ENCODE measurements around the gene PITX3. TPM values are rescaled to one million over a fixed set of nuclear protein-coding genes. Genes with fewer than 3 reads are reported as not detected.

PITX3 gene
- total RNA-seq, 1 experiment from 2014 or later: 0.81 TPM

DNA sequence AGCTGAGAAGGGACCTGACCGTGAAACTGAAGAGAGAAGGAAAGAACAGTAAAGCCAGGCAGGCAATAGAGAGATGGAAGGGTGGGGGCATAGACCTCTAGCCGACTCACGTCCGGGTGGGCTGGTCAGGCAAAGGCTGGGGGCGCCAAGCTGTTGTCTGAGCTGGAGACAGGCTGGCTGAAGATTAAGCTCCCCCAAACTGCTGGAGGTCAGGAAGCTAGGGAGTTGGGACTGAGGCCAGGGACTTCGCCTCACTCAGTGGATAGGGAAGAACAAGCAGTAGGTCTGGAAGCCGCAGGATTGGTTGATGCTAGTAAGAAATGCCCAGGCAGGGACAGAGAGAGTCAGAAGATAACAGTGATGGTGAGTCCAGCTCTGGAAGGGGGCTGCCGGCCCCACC is 5.3 kb downstream of the PITX3 start:
- ATAC-seq (no peak), DNase-seq (ENCODE audit: low spot score) (no peak)
- ChIA-PET POLR2A (no interaction called here), CTCF (interaction anchor here (1.0 to 18.9 kb wide), 4 partner anchors 9 to 113 kb away, joined by 3 to 906 read pairs (median 4); partner anchors contain the start of genes ELOVL3 and GBF1)
- H3K27ac Mint-ChIP-seq: no peak overlapping the region
- H3K27me3 Mint-ChIP-seq (ENCODE audit: low read depth): peaks cover 98% of the 10 kb centered on the region
- H3K4me1 Mint-ChIP-seq: peaks cover 6% of the 10 kb centered on the region
- TF ChIP-seq, protein P1, sequence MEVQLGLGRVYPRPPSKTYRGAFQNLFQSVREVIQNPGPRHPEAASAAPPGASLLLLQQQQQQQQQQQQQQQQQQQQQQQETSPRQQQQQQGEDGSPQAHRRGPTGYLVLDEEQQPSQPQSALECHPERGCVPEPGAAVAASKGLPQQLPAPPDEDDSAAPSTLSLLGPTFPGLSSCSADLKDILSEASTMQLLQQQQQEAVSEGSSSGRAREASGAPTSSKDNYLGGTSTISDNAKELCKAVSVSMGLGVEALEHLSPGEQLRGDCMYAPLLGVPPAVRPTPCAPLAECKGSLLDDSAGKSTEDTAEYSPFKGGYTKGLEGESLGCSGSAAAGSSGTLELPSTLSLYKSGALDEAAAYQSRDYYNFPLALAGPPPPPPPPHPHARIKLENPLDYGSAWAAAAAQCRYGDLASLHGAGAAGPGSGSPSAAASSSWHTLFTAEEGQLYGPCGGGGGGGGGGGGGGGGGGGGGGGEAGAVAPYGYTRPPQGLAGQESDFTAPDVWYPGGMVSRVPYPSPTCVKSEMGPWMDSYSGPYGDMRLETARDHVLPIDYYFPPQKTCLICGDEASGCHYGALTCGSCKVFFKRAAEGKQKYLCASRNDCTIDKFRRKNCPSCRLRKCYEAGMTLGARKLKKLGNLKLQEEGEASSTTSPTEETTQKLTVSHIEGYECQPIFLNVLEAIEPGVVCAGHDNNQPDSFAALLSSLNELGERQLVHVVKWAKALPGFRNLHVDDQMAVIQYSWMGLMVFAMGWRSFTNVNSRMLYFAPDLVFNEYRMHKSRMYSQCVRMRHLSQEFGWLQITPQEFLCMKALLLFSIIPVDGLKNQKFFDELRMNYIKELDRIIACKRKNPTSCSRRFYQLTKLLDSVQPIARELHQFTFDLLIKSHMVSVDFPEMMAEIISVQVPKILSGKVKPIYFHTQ (CRISPR knock-in tag; IDR thresholded peaks at IDR 0.05): no peak
- no peak for TF ChIP-seq ATF2 (CRISPR knock-in tag; IDR thresholded peaks at IDR 0.05; ENCODE audit: borderline replicate concordance, low read depth)
- no peak for TF ChIP-seq NR2C2 (CRISPR knock-in tag; IDR thresholded peaks at IDR 0.05)
- TF ChIP-seq ZNF396 (CRISPR knock-in tag; IDR thresholded peaks at IDR 0.05; ENCODE audit: borderline replicate concordance): no peak
- no peak for TF ChIP-seq NR1H2 (CRISPR knock-in tag; IDR thresholded peaks at IDR 0.05)
- no peak for TF ChIP-seq NFATC4 (CRISPR knock-in tag; IDR thresholded peaks at IDR 0.05)
- TF ChIP-seq ZNF423 (CRISPR knock-in tag; IDR thresholded peaks at IDR 0.05): no peak
- TF ChIP-seq NFE2L1 (CRISPR knock-in tag; IDR thresholded peaks at IDR 0.05): no peak
- no peaks in the 10 kb centered on the region for H3K36me3 Mint-ChIP-seq
- H3K4me3 Mint-ChIP-seq: no peak overlapping the region
- no peaks in the 10 kb centered on the region for H3K9me3 Mint-ChIP-seq

GRCh38 chr10:102235598-102235920 is 5.8 kb downstream of the PITX3 start:
- DNase-seq (ENCODE audit: low spot score): no peak
- CTCF ChIA-PET: interaction anchor here (1.0 to 18.9 kb wide), 6 partner anchors 9 to 164 kb away, joined by 3 to 906 read pairs (median 4); partner anchors contain the start of genes ELOVL3 and GBF1
- ATAC-seq: no peak
- peaks cover 98% of the 10 kb centered on the region for H3K27me3 Mint-ChIP-seq (ENCODE audit: low read depth)
- no peaks in the 10 kb centered on the region for H3K9me3 Mint-ChIP-seq
- H3K4me3 Mint-ChIP-seq: no peak overlapping the region
- H3K4me1 Mint-ChIP-seq: peaks cover 4% of the 10 kb centered on the region
- no peak overlapping the region for H3K27ac Mint-ChIP-seq
- POLR2A ChIA-PET: no interaction called here
- no peaks in the 10 kb centered on the region for H3K36me3 Mint-ChIP-seq
- TF ChIP-seq JAZF1 (CRISPR knock-in tag; IDR thresholded peaks at IDR 0.05) (no peak), ZNF423 (CRISPR knock-in tag; IDR thresholded peaks at IDR 0.05) (no peak), FOXK1 (CRISPR knock-in tag; IDR thresholded peaks at IDR 0.05) (no peak), GTF2I (CRISPR knock-in tag; conservative IDR thresholded peaks at IDR 0.05) (no peak), ESRRA (CRISPR knock-in tag; IDR thresholded peaks at IDR 0.05; ENCODE audit: borderline replicate concordance) (no peak), ZNF317 (CRISPR knock-in tag; IDR thresholded peaks at IDR 0.05; ENCODE audit: borderline replicate concordance, low read depth) (no peak), ZSCAN18 (CRISPR knock-in tag; IDR thresholded peaks at IDR 0.05) (no peak), TCF7 (CRISPR knock-in tag; IDR thresholded peaks at IDR 0.05; ENCODE audit: low read depth) (no peak), FOXJ3 (CRISPR knock-in tag; IDR thresholded peaks at IDR 0.05; ENCODE audit: borderline replicate concordance) (no peak), NR2C2 (CRISPR knock-in tag; IDR thresholded peaks at IDR 0.05) (no peak)
- TF ChIP-seq, protein P2, sequence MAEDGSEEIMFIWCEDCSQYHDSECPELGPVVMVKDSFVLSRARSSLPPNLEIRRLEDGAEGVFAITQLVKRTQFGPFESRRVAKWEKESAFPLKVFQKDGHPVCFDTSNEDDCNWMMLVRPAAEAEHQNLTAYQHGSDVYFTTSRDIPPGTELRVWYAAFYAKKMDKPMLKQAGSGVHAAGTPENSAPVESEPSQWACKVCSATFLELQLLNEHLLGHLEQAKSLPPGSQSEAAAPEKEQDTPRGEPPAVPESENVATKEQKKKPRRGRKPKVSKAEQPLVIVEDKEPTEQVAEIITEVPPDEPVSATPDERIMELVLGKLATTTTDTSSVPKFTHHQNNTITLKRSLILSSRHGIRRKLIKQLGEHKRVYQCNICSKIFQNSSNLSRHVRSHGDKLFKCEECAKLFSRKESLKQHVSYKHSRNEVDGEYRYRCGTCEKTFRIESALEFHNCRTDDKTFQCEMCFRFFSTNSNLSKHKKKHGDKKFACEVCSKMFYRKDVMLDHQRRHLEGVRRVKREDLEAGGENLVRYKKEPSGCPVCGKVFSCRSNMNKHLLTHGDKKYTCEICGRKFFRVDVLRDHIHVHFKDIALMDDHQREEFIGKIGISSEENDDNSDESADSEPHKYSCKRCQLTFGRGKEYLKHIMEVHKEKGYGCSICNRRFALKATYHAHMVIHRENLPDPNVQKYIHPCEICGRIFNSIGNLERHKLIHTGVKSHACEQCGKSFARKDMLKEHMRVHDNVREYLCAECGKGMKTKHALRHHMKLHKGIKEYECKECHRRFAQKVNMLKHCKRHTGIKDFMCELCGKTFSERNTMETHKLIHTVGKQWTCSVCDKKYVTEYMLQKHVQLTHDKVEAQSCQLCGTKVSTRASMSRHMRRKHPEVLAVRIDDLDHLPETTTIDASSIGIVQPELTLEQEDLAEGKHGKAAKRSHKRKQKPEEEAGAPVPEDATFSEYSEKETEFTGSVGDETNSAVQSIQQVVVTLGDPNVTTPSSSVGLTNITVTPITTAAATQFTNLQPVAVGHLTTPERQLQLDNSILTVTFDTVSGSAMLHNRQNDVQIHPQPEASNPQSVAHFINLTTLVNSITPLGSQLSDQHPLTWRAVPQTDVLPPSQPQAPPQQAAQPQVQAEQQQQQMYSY (CRISPR knock-in tag; IDR thresholded peaks at IDR 0.05): no peak
- TF ChIP-seq, protein P3, sequence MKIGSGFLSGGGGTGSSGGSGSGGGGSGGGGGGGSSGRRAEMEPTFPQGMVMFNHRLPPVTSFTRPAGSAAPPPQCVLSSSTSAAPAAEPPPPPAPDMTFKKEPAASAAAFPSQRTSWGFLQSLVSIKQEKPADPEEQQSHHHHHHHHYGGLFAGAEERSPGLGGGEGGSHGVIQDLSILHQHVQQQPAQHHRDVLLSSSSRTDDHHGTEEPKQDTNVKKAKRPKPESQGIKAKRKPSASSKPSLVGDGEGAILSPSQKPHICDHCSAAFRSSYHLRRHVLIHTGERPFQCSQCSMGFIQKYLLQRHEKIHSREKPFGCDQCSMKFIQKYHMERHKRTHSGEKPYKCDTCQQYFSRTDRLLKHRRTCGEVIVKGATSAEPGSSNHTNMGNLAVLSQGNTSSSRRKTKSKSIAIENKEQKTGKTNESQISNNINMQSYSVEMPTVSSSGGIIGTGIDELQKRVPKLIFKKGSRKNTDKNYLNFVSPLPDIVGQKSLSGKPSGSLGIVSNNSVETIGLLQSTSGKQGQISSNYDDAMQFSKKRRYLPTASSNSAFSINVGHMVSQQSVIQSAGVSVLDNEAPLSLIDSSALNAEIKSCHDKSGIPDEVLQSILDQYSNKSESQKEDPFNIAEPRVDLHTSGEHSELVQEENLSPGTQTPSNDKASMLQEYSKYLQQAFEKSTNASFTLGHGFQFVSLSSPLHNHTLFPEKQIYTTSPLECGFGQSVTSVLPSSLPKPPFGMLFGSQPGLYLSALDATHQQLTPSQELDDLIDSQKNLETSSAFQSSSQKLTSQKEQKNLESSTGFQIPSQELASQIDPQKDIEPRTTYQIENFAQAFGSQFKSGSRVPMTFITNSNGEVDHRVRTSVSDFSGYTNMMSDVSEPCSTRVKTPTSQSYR (CRISPR knock-in tag; IDR thresholded peaks at IDR 0.05): no peak
- TF ChIP-seq, protein P4, sequence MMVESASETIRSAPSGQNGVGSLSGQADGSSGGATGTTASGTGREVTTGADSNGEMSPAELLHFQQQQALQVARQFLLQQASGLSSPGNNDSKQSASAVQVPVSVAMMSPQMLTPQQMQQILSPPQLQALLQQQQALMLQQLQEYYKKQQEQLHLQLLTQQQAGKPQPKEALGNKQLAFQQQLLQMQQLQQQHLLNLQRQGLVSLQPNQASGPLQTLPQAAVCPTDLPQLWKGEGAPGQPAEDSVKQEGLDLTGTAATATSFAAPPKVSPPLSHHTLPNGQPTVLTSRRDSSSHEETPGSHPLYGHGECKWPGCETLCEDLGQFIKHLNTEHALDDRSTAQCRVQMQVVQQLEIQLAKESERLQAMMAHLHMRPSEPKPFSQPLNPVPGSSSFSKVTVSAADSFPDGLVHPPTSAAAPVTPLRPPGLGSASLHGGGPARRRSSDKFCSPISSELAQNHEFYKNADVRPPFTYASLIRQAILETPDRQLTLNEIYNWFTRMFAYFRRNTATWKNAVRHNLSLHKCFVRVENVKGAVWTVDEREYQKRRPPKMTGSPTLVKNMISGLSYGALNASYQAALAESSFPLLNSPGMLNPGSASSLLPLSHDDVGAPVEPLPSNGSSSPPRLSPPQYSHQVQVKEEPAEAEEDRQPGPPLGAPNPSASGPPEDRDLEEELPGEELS (CRISPR knock-in tag; IDR thresholded peaks at IDR 0.05): no peak
